SH-SY5Y (cell line): ENCODE data around the gene REEP2.

Source experiments
- GATA2 ChIP-seq: IDR thresholded peaks from 2 replicates; pipeline ENCODE4 v1.6.1; 2011; ENCODE audit warnings: mild to moderate bottlenecking, low read depth, low read length
- GATA3 ChIP-seq: IDR thresholded peaks from 2 replicates; pipeline ENCODE4 v1.6.1; 2011; ENCODE audit warnings: low read depth, mild to moderate bottlenecking, low read length, moderate library complexity

- TF ChIP-seq GATA3: no peak
- TF ChIP-seq GATA2: no peak
Observed at GRCh38 chr5:138444078-138444773, 5.4 kb downstream of the REEP2 start.
